GM10266 (cell line): ENCODE results near the gene RIC1.
"Not testable (repeated sequence)": the region's sequence is repeated elsewhere in the genome, so short reads cannot be mapped to it uniquely, and the experiment has no call there.

Experiments
- DNase-seq: peaks from one replicate; pipeline ENCODE4 v3.0.0; 2012; ENCODE audit errors: extremely low spot score
- TF ChIP-seq, protein P1 (sequence below): IDR thresholded peaks from 2 replicates; pipeline ENCODE4 v1.5.1; 2012; ENCODE audit warnings: mild to moderate bottlenecking, low read depth; ENCODE audit not compliant: control insufficient read depth, insufficient read depth; ENCODE audit errors: missing control alignments

Gene RIC1

DNA sequence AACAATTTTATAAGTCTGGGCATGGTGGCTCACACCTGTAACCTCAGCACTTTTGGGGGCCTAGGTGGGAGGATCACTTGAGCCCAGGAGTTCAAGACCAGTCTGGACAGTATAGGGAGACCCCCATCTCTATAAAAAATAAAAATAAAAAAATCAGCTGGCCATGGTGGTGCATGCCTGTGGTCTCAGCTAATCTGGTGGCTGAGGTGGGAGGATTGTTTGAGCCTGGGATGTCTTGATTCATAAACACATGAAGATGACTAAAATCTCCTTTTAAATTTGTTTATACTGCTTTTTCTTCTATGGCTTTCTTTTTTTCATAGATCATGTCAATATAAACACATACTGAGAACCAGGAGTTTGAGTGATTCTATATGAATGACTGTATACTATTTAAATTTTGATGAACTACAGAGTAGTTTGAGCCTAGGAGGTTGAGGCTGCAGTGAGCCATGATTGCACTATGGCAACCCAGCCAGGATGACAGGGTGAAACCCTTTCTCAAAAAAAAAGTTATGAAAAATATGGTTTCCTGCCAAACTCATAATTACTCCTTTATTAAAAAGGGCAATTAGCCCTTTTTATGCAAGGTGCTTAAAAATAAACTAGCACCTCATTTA, 14.2 kb downstream of the RIC1 start:
- no peak for DNase-seq
- TF ChIP-seq, protein P1, sequence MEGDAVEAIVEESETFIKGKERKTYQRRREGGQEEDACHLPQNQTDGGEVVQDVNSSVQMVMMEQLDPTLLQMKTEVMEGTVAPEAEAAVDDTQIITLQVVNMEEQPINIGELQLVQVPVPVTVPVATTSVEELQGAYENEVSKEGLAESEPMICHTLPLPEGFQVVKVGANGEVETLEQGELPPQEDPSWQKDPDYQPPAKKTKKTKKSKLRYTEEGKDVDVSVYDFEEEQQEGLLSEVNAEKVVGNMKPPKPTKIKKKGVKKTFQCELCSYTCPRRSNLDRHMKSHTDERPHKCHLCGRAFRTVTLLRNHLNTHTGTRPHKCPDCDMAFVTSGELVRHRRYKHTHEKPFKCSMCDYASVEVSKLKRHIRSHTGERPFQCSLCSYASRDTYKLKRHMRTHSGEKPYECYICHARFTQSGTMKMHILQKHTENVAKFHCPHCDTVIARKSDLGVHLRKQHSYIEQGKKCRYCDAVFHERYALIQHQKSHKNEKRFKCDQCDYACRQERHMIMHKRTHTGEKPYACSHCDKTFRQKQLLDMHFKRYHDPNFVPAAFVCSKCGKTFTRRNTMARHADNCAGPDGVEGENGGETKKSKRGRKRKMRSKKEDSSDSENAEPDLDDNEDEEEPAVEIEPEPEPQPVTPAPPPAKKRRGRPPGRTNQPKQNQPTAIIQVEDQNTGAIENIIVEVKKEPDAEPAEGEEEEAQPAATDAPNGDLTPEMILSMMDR, result no peak

DNA sequence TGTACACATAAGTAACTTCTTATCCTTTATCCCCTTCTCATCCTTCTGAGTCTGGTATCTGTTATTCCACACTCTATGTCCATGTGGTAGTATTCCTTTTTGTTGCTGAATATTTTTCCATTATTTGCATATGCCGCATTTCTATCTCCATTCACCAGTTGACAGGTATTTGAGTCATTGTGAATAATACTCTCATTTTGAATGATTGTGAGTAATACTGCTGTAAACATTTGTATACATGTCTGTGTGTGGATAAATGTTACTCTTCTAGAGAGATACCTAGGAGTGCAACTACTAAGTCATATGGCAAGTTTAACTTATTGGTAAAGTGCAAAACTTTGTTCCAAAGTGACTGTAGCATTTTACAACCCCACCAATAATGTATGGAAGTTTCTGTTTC, 15.6 kb downstream of the RIC1 start:
- no peak for DNase-seq
- TF ChIP-seq, protein P1, result no peak

DNA sequence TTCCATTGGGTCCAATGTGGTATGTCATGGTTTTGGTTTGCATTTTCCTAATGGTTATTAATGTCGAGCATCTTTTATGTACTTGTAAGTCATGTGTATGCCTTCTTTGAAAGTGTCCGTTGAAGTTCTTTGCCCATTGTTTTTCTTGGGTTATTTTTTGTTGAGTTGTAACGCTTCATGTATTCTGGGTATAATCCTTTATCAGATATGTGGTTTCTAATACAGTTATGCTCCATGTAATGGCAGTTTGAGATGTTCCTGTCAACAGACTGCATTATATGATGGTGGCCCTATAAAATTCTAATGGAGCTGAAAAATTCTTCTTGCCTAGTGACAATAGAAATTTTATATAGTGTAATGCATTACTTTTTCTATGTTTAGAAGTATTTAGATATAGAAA, 17.2 kb downstream of the RIC1 start:
- TF ChIP-seq, protein P1, result no peak
- DNase-seq, result no peak

DNA sequence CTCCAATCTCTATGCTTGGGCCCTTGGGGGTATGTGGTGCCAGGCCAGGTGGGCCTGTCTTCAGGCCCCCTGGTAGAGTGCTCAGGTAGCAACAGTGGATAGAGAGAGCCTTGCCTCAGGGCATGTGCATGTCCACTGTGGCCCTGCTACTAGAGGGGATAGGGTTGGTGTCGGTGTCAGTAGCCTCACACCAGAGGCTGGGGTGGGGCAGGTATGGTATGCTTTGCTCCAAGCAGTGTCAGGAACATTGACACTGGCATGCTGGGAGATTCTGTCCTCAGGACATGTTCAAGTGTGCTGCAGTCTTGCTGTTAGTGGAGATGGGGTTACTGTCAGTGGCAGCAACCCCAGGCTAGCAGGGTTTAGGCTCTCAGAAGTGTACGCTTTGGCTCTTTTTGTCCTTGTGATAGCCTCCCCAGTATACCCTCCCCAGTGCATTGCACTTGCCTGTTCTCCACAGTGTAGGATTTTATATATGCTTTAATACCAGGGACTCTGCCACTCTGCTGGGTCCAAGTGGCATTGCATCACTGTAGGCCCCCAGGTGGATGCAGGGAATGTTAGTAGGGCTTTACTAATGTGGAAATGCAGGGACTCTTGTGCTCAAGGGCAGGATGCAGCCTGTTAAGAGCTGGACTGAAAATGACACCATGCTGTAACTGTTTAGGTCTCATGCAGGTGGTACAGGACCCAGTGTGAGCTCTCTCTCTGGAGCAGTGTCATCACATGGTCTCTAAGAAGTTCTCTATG, 21.6 kb downstream of the RIC1 start:
- TF ChIP-seq, protein P1, result no peak
- no peak for DNase-seq

DNA sequence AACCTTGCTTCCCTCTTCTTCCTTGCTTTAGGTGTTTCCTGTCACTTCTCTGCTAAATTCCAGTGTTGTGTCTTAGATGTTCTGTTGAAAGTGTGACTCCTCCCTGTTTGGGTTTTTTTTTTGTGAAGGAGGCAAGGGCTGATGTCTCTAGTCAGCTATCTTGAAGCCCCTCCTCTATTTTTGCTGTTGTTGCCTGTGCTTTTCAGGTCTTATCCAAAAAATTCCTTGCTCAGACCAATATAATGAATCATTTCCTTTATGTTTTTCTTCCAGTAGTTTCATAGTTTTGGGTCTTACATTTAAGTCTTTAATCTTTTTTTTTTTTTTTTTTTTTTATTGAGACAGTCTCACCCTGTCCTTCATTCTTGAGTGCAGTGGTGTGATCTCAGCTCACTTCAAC, 22.3 kb downstream of the RIC1 start:
- TF ChIP-seq, protein P1, result no peak
- no peak for DNase-seq

DNA sequence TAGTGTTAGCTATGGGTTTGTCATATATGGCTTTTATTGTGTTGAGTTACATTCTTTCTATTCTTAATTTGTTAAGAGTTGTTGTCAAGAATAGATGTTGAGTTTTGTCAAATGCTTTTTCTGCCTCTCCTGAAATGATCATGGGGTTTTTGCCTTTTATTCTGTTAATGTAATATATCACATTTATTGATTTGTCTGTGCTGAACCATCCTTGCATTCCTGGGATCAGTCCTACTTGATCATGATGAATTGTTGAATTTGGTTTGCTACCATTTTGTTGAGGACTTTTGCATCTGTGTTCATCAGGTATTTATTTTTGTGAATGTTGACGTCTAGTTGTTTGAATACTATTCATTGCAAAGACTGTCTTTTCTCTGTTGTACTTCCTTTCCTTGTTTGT, 23.9 kb downstream of the RIC1 start:
- DNase-seq, result no peak
- TF ChIP-seq, protein P1, result no peak

DNA sequence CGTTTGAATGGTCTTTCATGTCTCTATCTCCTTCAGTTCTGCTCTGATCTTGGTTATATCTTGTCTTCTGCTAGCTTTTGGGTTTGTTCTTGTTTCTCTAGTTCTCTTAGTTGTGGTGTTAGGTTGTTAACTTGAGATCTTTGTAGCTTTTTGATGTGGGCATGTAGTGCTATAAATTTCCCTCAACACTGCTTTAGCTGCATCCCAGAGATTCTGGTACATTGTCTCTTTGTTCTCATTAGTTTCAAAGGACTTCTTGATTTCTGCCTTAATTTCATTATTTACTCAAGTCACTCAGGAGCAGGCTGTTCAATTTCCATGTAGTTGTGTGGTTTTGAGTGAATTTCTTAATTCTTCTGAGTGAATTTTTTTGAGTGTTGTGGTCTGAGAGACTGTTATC, 33.9 kb downstream of the RIC1 start:
- DNase-seq, result not testable (repeated sequence)

DNA sequence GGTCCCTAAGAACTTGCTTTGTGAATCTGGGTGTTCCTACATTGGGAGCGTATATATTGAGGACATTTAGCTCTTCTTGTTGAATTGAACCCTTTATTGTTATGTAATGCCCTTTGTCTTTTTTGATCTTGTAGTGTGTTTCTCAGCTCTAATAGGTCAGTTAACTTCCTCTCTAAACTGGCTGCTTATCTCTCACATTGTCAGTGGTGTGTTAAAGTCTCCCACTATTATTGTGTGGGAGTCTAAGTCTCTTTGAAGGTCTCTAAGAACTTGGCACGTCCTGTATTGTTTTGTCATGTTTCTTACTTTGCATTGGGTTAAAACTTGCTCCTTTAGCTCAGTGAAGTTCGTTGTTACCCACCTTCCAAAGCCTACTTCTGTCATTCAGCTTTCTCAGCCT, 36.2 kb downstream of the RIC1 start:
- DNase-seq, result no peak
- TF ChIP-seq, protein P1, result no peak
